MM.1S (cell line): ENCODE measurements around the gene BOK.

ENCODE experiments used
- CTCF ChIP-seq: fragments of 300-600 bp; sonication (generic); IDR thresholded peaks from 2 replicates; pipeline ENCODE4 v1.5.1; 2016; ENCODE audit warnings: antibody characterized with exemption, low read length, mixed read lengths
- EZH2 ChIP-seq: fragments of 300-600 bp; sonication (generic); optimal IDR thresholded peaks from 2 replicates; pipeline ENCODE3; 2017; ENCODE audit warnings: low read depth, mild to moderate bottlenecking, antibody characterized with exemption, low read length, mixed read lengths
- EZH2phosphoT487 ChIP-seq: fragments of 300-600 bp; sonication (generic); IDR thresholded peaks from 2 replicates; pipeline ENCODE4 v1.6.1; 2018; ENCODE audit warnings: antibody characterized with exemption, low read length

GRCh38 chr2:241574911-241575623 lies 16.5 kb downstream of the BOK start:
- no peak for TF ChIP-seq CTCF
- no peak for TF ChIP-seq EZH2phosphoT487
- TF ChIP-seq EZH2, result no peak
